ENCODE results near the gene OR10H1.

- no peak for TF ChIP-seq CTCF (IDR thresholded peaks at IDR 0.05)
- no peak for TF ChIP-seq POLR2A (IDR thresholded peaks at IDR 0.05)
Observed at GRCh38 chr19:15838351-15838750, 22.9 kb upstream of the OR10H1 start.
